ENCODE measurements around the gene FRG2C.
"Not testable (repeated sequence)": the region's sequence is repeated elsewhere in the genome, so short reads cannot be mapped to it uniquely, and the experiment has no call there.

FRG2C gene

GRCh38 chr3:75664028-75664427, at the start of gene FRG2C:
TSS of gene FRG2C (plus strand) at chr3:75664328. CDS start at chr3:75664380, 52 bp downstream.
- not testable (repeated sequence) for DNase-seq

GRCh38 chr3:75618666-75619305, 45.3 kb upstream of the FRG2C start:
- DNase-seq, result peak; percentile 8

GRCh38 chr3:75619481-75620031, 44.6 kb upstream of the FRG2C start:
- not testable (repeated sequence) for DNase-seq

GRCh38 chr3:75621772-75622171, 42.4 kb upstream of the FRG2C start:
- not testable (repeated sequence) for DNase-seq

- DNase-seq, result not testable (repeated sequence)
These were observed 40.5 kb upstream of the FRG2C start for GRCh38 chr3:75623656-75624055.

- DNase-seq, result not testable (repeated sequence)
These were observed 33.1 kb upstream of the FRG2C start for GRCh38 chr3:75630887-75631535.

- DNase-seq, result no peak
These were observed 32.6 kb upstream of the FRG2C start for GRCh38 chr3:75631541-75631940.

- DNase-seq, result not testable (repeated sequence)
These were observed 25.2 kb upstream of the FRG2C start for GRCh38 chr3:75638947-75639346.

GRCh38 chr3:75641107-75641517, 23.0 kb upstream of the FRG2C start:
- DNase-seq, result not testable (repeated sequence)

- DNase-seq, result not testable (repeated sequence)
These were observed 20.9 kb upstream of the FRG2C start for GRCh38 chr3:75643031-75643800.

GRCh38 chr3:75645548-75645947, 18.6 kb upstream of the FRG2C start:
- DNase-seq, result not testable (repeated sequence)

- no peak for DNase-seq
These were observed 13.9 kb upstream of the FRG2C start for GRCh38 chr3:75650191-75650590.

- DNase-seq, result not testable (repeated sequence)
These were observed 8.8 kb upstream of the FRG2C start for GRCh38 chr3:75655101-75655904.

GRCh38 chr3:75655956-75656355, 8.2 kb upstream of the FRG2C start:
- DNase-seq, result not testable (repeated sequence)

GRCh38 chr3:75658411-75659107, 5.6 kb upstream of the FRG2C start:
- not testable (repeated sequence) for DNase-seq

- DNase-seq, result not testable (repeated sequence)
These were observed 5.1 kb upstream of the FRG2C start for GRCh38 chr3:75659108-75659433.

- not testable (repeated sequence) for DNase-seq
These were observed 1.5 kb downstream of the FRG2C start for GRCh38 chr3:75665626-75666025.

GRCh38 chr3:75667757-75668701, 3.9 kb downstream of the FRG2C start:
- DNase-seq, result not testable (repeated sequence)

- not testable (repeated sequence) for DNase-seq
These were observed 4.7 kb downstream of the FRG2C start for GRCh38 chr3:75668759-75669347.

Measured in COR-L47 (cell line).